HepG2 (cell line): ENCODE data around the gene MCTS1. TPM values are rescaled to one million over a fixed set of nuclear protein-coding genes. Genes with fewer than 3 reads are reported as not detected.

Experiments used
- BATF2 ChIP-seq: sonication (generic); formaldehyde crosslinking; IDR thresholded peaks from 2 replicates; pipeline ENCODE4 v1.8.0; 2022; ENCODE audit warnings: mild to moderate bottlenecking, missing genetic modification reagents, moderate library complexity
- EHMT2 ChIP-seq: fragments of 200-600 bp; sonication (generic); IDR thresholded peaks from 2 replicates; pipeline ENCODE4 v1.7.0; 2017; ENCODE audit warnings: antibody characterized with exemption, low read depth, low read length, borderline replicate concordance
- GRHL1 ChIP-seq: sonication (generic); formaldehyde crosslinking; conservative IDR thresholded peaks from 2 replicates; pipeline ENCODE4 v1.8.0; 2022; ENCODE audit warnings: missing genetic modification reagents
- KLF11 ChIP-seq: IDR thresholded peaks from 2 replicates; pipeline ENCODE4 v1.6.1; 2016; ENCODE audit warnings: missing compliant biosample characterization
- MAZ ChIP-seq, 2 experiments: sonication (generic) in 1 of 2; formaldehyde crosslinking in 1 of 2; IDR thresholded peaks; 2 replicates each; pipeline versions ENCODE4 v1.5.0 to v1.6.1; 2012 to 2020; ENCODE audit warnings: low read depth in 2 of 2, mild to moderate bottlenecking in 2 of 2, borderline replicate concordance in 1 of 2, improper control_type of control experiment in 1 of 2, low read length in 1 of 2, missing genetic modification reagents in 1 of 2, moderate library complexity in 1 of 2
- MEIS1 ChIP-seq: sonication (generic); formaldehyde crosslinking; IDR thresholded peaks from 2 replicates; pipeline ENCODE4 v1.9.0; 2021; ENCODE audit warnings: mild to moderate bottlenecking, missing genetic modification reagents, moderate library complexity, borderline replicate concordance
- MYC ChIP-seq: sonication (generic); formaldehyde crosslinking; IDR thresholded peaks from 2 replicates; pipeline ENCODE4 v1.9.0; 2021; ENCODE audit warnings: missing genetic modification reagents, borderline replicate concordance
- NFYC ChIP-seq: IDR thresholded peaks from 2 replicates; pipeline ENCODE4 v1.6.1; 2016; ENCODE audit warnings: missing genetic modification reagents, missing compliant biosample characterization
- PBX2 ChIP-seq: IDR thresholded peaks from 2 replicates; pipeline ENCODE4 v1.6.1; 2016; ENCODE audit warnings: control low read depth
- POLR2AphosphoS5 ChIP-seq: IDR thresholded peaks from 2 replicates; pipeline ENCODE4 v1.6.1; 2012; ENCODE audit warnings: low read depth, low read length
- RXRB ChIP-seq: IDR thresholded peaks from 2 replicates; pipeline ENCODE4 v1.6.1; 2016; ENCODE audit warnings: borderline replicate concordance, missing genetic modification reagents, missing compliant biosample characterization
- SIN3A ChIP-seq: IDR thresholded peaks from 2 replicates; pipeline ENCODE4 v1.6.1; 2011; ENCODE audit warnings: low read depth, mild to moderate bottlenecking, control low read depth, low read length, borderline replicate concordance
- ZBTB38 ChIP-seq: sonication (generic); formaldehyde crosslinking; IDR thresholded peaks from 2 replicates; pipeline ENCODE4 v1.5.1; 2020; ENCODE audit warnings: mild to moderate bottlenecking, missing genetic modification reagents
- ZNF275 ChIP-seq: sonication (generic); formaldehyde crosslinking; IDR thresholded peaks from 2 replicates; pipeline ENCODE4 v1.8.0; 2022; ENCODE audit warnings: missing genetic modification reagents, mild to moderate bottlenecking, inconsistent platforms, borderline replicate concordance
- ZNF563 ChIP-seq: sonication (generic); formaldehyde crosslinking; IDR thresholded peaks from 2 replicates; pipeline ENCODE4 v1.8.0; 2022; ENCODE audit warnings: mild to moderate bottlenecking, moderate library complexity, missing genetic modification reagents
- ZNF609 ChIP-seq: sonication (generic); formaldehyde crosslinking; IDR thresholded peaks from 2 replicates; pipeline ENCODE4 v1.4.0; 2020; ENCODE audit warnings: mild to moderate bottlenecking, missing genetic modification reagents, borderline replicate concordance
- ZNF670 ChIP-seq: sonication (generic); formaldehyde crosslinking; IDR thresholded peaks from 2 replicates; pipeline ENCODE4 v1.8.0; 2022; ENCODE audit warnings: mild to moderate bottlenecking, missing genetic modification reagents, borderline replicate concordance
- ZNF775 ChIP-seq: sonication (generic); formaldehyde crosslinking; IDR thresholded peaks from 2 replicates; pipeline ENCODE4 v1.4.0; 2020; ENCODE audit warnings: missing genetic modification reagents, mild to moderate bottlenecking, moderate library complexity, borderline replicate concordance
- polyA plus RNA-seq, 8 experiments: library from polyadenylated mRNA; depleted of rRNA in 3 of 8; stranded (reverse) in 7 of 8; unstranded in 1 of 8; fragments of >200 nt; fragmentation: Illumina TruSeq in 4 of 8; extraction: Trizol in 4 of 8; gene quantifications; 2 replicates each; pipeline versions ENCODE4 v1.2.1 to v1.2.3, GENCODE V29; 2011 to 2016; ENCODE audit warnings: low read depth in 4 of 8, missing spikeins in 1 of 8, mixed read lengths in 1 of 8; ENCODE audit not compliant: insufficient read depth in 1 of 8
- total RNA-seq, 5 experiments: library from RNA; depleted of rRNA; stranded (reverse); fragments of >200 nt; fragmentation: Illumina TruSeq; extraction: Trizol; gene quantifications; 2 replicates each; pipeline ENCODE4 v1.2.3, GENCODE V29; 2016; ENCODE audit warnings: low read depth in 1 of 5

MCTS1 gene
- total and polyA plus RNA-seq, 2 of the 13 experiments (the other 11 are each of a cell fraction or from before 2014, with no cell fraction given): 30.1 to 59.0 TPM

- TF ChIP-seq MYC: peak; percentile 57; the same call in 1 of the 2 replicates
- no peak for TF ChIP-seq KLF11 (CRISPR knock-in tag)
- no peak for TF ChIP-seq ZNF775 (CRISPR knock-in tag)
- TF ChIP-seq PBX2 (CRISPR knock-in tag): no peak
- TF ChIP-seq NFYC (CRISPR knock-in tag): peak; percentile 76
- TF ChIP-seq ZNF275: no peak
- TF ChIP-seq SIN3A: 0 out of 2 replicates have a peak, but pooled peaks have one; percentile 60
- no peak for TF ChIP-seq ZNF609 (CRISPR knock-in tag)
- no peak for TF ChIP-seq RXRB (CRISPR knock-in tag)
- peak; percentile 79 for TF ChIP-seq POLR2AphosphoS5
- no peak for TF ChIP-seq GRHL1 (CRISPR knock-in tag)
- no peak for TF ChIP-seq ZBTB38
- no peak for TF ChIP-seq EHMT2
- peak; percentile 75 for TF ChIP-seq MAZ (IDR thresholded peaks at IDR 0.05; ENCODE audit: borderline replicate concordance, low read depth, low read length)
- peak; percentile 72; the same call in 1 of the 2 replicates for TF ChIP-seq MAZ (CRISPR knock-in tag; IDR thresholded peaks at IDR 0.05; ENCODE audit: low read depth)
- TF ChIP-seq MEIS1 (CRISPR knock-in tag): no peak
- no peak for TF ChIP-seq ZNF563
- no peak for TF ChIP-seq ZNF670
- no peak for TF ChIP-seq BATF2 (CRISPR knock-in tag)
Observed at GRCh38 chrX:120629667-120630537, 26.0 kb downstream of the MCTS1 start, which contains the start of gene C1GALT1C1 (continued).
